HepG2 (cell line): Measurements from ENCODE around the gene NLRC3.

Experiments
- JUND ChIP-seq: sonication (generic); formaldehyde crosslinking; IDR thresholded peaks from 2 replicates; pipeline ENCODE4 v1.8.0; 2022; ENCODE audit warnings: mild to moderate bottlenecking, missing genetic modification reagents
- RFX5 ChIP-seq: IDR thresholded peaks from 2 replicates; pipeline ENCODE4 v1.6.1; 2011; ENCODE audit warnings: low read depth, low read length, improper control_type of control experiment
- ZNF251 ChIP-seq: sonication (generic); formaldehyde crosslinking; IDR thresholded peaks from 2 replicates; pipeline ENCODE4 v1.9.0; 2021; ENCODE audit warnings: mild to moderate bottlenecking, missing genetic modification reagents
- TF ChIP-seq, protein P1 (sequence below): IDR thresholded peaks from 2 replicates; pipeline ENCODE4 v1.6.1; 2012; ENCODE audit warnings: inconsistent platforms

DNA sequence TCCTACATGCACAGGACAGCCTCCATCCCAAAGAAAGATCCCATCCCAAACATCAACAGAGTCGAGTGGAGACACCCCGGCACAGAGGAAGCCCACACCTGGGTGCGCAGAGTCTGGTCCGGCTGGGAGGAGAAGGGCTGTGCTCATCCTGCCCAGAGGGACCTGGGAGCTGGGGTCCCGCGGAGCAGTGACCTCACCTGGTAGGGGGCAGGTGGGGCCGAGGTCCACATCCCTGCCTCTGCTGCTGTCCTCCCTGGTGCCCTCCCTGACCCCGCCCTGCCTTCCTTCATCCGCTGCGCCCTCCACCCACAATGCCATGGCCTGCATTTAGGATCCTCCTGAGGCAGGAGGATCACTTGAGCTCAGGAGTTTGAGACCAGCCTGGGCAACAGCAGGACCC is 84.8 kb downstream of the NLRC3 start:
- no peak for TF ChIP-seq ZNF251
- TF ChIP-seq, protein P1, sequence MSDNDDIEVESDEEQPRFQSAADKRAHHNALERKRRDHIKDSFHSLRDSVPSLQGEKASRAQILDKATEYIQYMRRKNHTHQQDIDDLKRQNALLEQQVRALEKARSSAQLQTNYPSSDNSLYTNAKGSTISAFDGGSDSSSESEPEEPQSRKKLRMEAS, result no peak
- TF ChIP-seq RFX5, result no peak
- no peak for TF ChIP-seq JUND
